GM10248 (cell line): Measurements from ENCODE around the gene KIRREL3.

Experiments
- CTCF ChIA-PET: fragments of 300-600 bp; sonication (Branson Sonifier 250); formaldehyde crosslinking; extraction: SDS; loops from one replicate; lab custom pipeline; 2021; ENCODE audit warnings: antibody characterized with exemption; lab: Yijun Ruan, JAX
- POLR2A ChIA-PET: fragments of 350-650 bp; sonication (Branson Sonifier 250); formaldehyde crosslinking; extraction: SDS; loops from one replicate; lab custom pipeline; 2020; ENCODE audit warnings: antibody characterized with exemption; lab: Yijun Ruan, JAX
- DNase-seq: peaks from one replicate; pipeline ENCODE4 v3.0.0; 2012; ENCODE audit errors: extremely low spot score
- TF ChIP-seq, protein P1 (sequence below): IDR thresholded peaks from 2 replicates; pipeline ENCODE4 v1.5.1; 2012; ENCODE audit warnings: mild to moderate bottlenecking, low read depth; ENCODE audit errors: extremely low read depth, missing control alignments, control extremely low read depth

The KIRREL3 gene

DNA sequence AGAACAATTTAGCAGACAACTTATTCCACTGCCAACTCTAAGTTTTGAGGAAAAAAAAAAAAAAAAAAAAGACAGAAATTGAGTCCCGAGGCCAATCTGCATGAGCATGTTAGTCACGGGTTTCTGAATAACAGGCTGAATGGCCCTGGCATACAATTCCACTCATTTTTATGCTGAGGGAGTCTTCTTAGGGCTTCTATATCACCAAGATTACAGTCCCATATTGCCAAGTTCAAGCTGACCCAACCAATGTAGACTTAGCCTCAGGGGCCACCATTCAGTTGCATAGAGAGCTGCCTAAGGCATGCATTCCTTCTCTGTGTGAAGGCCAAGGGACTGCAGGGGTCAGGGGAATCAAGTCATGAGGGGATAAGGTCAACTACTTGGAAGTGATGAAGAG lies 27.5 kb downstream of the KIRREL3 start:
- ChIA-PET CTCF (no interaction called here), POLR2A (interaction anchor here (0.6 kb wide), 1 partner anchor 78 kb away, joined by 3 read pairs; no protein-coding TSS in a partner anchor)

DNA sequence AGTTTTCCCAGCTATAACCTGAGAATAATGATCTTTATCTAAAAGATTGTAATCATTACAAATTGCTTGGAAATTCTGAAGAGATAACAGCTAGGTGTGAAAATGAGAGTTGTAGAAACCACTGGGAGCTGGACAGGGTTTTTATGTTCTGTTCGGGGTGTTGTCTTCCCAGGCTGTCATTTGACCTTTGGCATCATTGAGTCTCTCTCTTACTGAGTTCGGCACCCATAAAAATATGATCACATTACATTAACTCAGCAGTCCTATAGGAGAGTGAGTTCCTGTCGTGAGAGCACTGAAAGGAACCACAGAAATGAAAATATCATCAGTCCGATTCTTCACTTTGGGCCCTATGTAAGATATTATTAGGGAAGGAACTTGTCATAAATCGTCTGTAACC lies 29.3 kb downstream of the KIRREL3 start:
- no peak for DNase-seq
- TF ChIP-seq, protein P1, sequence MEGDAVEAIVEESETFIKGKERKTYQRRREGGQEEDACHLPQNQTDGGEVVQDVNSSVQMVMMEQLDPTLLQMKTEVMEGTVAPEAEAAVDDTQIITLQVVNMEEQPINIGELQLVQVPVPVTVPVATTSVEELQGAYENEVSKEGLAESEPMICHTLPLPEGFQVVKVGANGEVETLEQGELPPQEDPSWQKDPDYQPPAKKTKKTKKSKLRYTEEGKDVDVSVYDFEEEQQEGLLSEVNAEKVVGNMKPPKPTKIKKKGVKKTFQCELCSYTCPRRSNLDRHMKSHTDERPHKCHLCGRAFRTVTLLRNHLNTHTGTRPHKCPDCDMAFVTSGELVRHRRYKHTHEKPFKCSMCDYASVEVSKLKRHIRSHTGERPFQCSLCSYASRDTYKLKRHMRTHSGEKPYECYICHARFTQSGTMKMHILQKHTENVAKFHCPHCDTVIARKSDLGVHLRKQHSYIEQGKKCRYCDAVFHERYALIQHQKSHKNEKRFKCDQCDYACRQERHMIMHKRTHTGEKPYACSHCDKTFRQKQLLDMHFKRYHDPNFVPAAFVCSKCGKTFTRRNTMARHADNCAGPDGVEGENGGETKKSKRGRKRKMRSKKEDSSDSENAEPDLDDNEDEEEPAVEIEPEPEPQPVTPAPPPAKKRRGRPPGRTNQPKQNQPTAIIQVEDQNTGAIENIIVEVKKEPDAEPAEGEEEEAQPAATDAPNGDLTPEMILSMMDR = no peak
- CTCF ChIA-PET = no interaction called here
- POLR2A ChIA-PET = no interaction called here

More for the DNA sequence above, 27.5 kb downstream of the KIRREL3 start:
- DNase-seq = no peak
- TF ChIP-seq, protein P1 = no peak

DNA sequence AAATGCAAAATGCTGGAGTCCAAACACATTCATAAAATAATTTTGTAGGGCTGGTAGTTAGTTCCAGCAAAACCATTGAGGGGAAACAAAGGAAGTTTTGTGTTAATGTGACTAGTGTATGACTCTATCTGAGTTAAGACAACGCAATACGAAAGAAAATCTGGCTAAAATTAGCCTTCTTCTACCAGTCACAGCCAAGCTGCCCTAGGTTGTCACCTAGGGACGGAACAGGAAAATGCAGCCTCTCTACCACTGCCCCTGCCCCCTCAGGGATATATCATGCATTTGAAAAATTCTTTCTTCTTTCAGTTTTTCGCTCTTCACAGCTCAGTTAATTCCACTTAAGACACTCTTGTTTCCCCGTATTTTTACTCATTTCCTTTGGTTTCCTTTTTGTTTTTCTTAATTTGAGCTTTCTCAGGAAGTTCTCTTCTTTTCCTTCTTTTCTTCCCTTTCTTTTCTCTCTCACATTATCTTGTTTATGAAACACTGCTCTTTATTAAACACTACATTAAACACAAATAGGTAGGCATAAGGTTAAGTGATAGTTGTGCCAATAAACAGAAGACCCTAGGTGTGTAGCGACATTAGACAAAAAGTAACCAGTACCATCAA lies 30.6 kb downstream of the KIRREL3 start:
- TF ChIP-seq, protein P1 = no peak
- no peak for DNase-seq
- ChIA-PET CTCF (no interaction called here), POLR2A (no interaction called here)

DNA sequence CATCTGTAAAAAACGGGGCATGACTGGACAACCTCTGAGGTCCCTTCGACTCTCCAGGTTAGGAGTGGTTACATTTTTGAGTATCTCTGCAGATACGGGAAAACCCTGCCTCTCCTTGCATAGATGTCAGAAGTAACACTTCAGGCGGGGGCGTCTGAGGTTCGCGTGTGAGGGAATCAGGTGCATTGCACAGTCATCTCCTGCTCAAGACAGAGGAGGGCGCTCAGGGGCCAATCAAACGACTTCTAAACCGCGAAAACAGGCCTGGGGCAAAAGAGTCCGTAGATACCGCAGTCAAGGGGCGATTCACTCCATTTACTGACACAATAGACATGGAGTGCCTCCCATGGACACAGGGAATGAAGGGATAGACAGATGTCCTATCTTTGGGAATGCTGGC lies 31.7 kb downstream of the KIRREL3 start:
- POLR2A ChIA-PET = no interaction called here
- CTCF ChIA-PET = interaction anchor here (1.6 kb wide), 1 partner anchor 22 kb away, joined by 6 read pairs; no protein-coding TSS in a partner anchor
- TF ChIP-seq, protein P1 = no peak
- no peak for DNase-seq

DNA sequence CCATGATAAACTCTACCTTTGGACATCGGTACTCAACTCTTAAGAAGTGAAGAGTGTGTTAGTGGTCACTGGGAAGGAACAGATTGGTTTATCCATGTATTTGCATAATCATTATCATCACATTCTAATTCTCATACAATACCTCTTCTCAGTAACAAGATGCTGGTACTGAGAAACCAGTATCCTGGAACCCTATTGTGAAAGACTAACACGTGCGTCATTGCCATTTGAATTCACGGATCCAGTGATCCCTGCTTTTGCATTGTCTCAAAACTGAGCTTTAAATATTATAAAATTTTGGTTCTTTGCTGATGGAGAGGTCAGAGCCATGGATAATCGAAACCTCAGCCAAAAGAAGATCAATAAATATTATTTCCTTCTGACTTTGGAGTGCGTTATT lies 35.2 kb downstream of the KIRREL3 start:
- POLR2A ChIA-PET = no interaction called here
- TF ChIP-seq, protein P1 = no peak
- no peak for DNase-seq
- CTCF ChIA-PET = interaction anchor here (1.4 kb wide), 1 partner anchor 25 kb away, joined by 3 read pairs; no protein-coding TSS in a partner anchor

DNA sequence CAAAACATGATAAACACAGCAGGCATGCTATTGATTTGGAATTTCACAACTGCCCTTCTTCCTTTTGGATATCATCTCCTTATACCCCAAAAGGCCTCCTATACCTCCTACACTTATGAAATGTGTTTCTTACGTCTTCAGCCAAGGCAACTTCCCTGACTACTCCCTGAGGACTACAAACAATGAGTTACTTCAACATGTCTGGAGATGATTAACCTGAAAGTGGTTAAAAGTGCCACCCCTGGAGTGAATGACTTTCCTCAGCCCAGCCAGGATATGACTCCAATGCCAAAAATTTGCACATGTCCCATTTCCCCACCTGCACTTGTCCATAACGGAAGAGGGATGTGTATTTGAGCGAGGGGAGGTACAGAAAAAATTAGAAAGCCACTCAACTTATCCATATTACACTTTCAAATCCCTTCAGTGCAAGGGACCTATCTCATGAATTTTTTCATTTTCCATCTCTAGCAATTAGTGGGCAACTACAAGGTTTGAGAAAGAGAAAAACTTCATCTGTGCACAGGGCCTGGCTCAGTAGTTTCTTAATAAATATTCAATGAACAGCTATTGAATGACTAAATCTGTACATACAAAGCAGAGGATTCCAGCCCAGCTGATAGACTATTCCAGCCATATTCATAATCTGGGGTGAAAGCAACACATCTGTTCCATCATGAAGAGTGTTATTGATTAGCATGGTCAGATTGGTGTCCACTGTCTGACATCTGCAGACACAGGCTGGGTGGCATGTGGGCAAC lies 36.8 kb downstream of the KIRREL3 start:
- ChIA-PET POLR2A (no interaction called here), CTCF (no interaction called here)
- TF ChIP-seq, protein P1 = no peak
- no peak for DNase-seq
